GM19043 (cell line): ENCODE results near the gene OGDH.
"Not testable (repeated sequence)": the region's sequence is repeated elsewhere in the genome, so short reads cannot be mapped to it uniquely, and the experiment has no call there.

Source experiments
- ATAC-seq: cut with Tn5 transposase; IDR thresholded peaks from one replicate; pipeline ENCODE4 v1.9.1; 2021; ENCODE audit warnings: low read depth; ENCODE audit not compliant: unreplicated experiment

Gene OGDH

GRCh38 chr7:44698046-44698580 is 91.7 kb downstream of the OGDH start:
- no peak for ATAC-seq

GRCh38 chr7:44699598-44699997 is 93.2 kb downstream of the OGDH start:
- ATAC-seq, result not testable (repeated sequence)

- no peak for ATAC-seq
These were observed 93.9 kb downstream of the OGDH start for GRCh38 chr7:44700322-44700721.

- ATAC-seq, result not testable (repeated sequence)
These were observed 97.0 kb downstream of the OGDH start for GRCh38 chr7:44703391-44703790.

DNA sequence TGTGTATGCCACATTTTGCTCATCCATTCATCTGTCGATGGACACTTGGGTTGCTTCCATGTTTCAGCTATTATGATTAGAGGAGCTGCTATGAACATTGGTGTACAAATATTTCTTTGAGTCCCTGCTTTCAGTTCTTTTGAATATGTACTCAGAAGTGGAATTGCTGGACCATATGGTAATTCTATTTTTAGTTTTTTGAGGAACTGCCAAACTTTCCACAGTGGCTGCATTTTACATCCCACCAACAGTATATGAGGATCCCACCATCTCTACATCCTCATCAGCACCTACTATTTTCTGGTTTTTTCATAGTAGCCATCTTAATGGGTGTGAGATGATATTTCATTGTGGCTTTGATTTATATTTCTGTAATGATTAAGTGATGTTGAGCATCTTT is 97.5 kb downstream of the OGDH start:
- no peak for ATAC-seq

DNA sequence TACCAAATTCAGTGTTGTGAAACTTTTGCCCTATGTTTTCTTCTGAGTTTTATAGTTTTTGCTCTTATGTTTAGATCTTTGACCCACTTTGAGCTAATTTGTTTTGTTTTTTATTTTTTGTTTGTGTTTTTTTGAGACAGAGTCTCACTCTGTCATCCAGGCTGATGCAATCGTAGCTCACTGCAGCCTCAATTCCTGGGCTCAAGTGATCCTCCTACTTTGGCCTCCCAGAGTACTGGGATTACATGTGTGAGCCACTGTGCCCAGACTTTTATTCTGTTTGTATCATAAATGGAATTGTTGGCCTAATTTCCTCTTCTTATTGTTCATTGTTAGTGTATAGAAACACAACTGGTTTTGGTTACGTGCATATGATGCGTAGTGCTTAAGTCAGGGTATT is 99.0 kb downstream of the OGDH start:
- no peak for ATAC-seq

GRCh38 chr7:44706788-44707557 is 100.5 kb downstream of the OGDH start:
- ATAC-seq, result no peak

DNA sequence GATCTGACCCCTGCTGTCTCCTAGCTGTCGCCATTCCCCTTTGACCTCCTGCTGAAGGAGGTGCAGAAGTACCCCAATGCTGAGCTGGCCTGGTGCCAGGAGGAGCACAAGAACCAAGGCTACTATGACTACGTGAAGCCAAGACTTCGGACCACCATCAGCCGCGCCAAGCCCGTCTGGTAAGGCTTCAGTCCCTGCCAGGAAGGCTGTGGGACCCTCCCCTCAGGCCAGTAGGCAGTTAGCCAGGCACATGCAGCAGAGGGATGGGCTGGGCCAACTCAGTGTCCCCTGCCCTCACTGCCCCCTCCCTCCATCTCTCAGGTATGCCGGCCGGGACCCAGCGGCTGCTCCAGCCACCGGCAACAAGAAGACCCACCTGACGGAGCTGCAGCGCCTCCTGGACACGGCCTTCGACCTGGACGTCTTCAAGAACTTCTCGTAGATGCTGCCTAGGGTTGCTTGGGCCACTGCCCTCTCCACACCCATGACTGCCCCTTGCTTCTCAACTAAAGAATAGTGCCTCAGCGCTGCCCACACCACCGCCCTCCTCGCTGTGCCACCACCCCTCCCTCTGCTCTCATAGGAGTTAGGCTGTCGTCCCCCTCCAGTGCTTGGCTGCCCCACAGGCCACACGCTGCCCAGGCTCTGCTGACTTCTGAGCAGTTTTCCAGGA is 101.3 kb downstream of the OGDH start:
- no peak for ATAC-seq

GRCh38 chr7:44709011-44709915 is 102.8 kb downstream of the OGDH start:
- no peak for ATAC-seq

- no peak for ATAC-seq
These were observed 103.6 kb downstream of the OGDH start for GRCh38 chr7:44709945-44710596.

DNA sequence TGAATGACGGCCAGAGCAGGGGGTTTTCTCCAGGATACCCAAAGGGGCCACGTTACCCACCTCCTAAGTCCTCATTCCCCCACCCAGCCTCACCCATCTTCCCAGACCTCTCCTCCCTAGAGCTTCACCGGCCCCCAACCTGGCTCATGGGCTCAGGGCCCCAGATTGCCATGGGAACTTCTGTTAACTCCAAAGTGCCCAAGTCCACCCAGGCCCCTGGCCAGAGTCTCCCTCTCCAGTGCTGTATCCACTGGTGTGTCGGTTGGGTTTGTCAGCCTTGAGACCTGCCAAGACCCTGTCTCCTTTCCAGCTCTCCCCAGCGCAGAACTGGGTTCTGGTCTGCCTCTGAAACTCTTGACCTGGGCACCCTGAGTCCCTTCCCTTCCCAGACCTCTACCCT is 105.1 kb downstream of the OGDH start:
- no peak for ATAC-seq

- no peak for ATAC-seq
These were observed 105.6 kb downstream of the OGDH start for GRCh38 chr7:44712012-44712411.

GRCh38 chr7:44713141-44713540 is 106.7 kb downstream of the OGDH start:
- no peak for ATAC-seq

DNA sequence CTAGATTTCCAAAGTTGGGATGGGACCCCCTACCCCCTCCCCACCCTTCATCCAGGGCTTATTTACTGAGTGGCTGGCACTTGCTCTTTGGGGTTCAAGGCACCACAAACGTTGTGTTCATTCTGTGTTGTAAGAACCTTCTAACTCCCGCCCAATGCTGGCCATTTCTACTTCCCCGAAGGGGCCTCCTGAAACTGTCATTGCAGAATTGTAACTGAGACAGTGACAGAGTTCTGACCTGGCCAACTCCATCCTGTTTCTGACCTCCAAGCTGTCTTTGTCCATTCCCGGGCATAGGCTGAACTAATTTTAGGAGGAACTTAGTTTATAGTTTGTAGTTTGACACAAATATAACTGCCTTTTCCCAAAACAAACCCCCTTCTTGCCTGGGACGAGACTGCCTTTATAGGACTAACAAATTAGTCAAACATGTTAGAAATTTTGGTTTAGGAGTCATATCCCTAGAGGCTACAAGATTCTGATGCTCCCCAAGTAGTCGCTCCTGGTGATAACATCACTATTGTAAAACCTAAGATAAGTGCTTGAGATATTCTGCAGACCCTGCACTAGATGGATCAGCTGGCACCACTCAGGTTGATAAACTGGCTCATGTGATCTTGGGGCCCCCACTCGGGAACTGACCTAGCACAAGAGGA is 107.4 kb downstream of the OGDH start:
- no peak for ATAC-seq

DNA sequence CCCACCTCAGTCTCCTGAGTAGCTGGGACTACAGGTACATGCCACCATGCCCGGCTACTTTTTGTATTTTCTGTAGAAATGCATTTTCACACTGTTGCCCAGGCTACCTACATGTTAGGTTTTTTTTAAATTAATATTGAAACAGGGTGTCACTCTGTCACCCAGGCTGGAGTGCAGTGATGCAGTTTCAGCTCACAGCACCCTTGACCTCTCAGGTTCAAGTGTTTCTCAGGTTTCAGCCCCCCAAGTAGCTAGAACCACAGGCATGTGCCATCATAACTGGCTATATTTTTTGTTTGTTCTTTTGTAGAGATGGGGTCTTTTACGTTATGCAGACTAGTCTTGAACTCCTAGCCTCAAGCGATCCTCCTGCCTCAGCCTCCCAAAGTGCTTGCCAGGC is 109.8 kb downstream of the OGDH start:
- ATAC-seq, result no peak

GRCh38 chr7:44720301-44720700 is 113.9 kb downstream of the OGDH start:
- ATAC-seq, result no peak

- ATAC-seq, result no peak
These were observed 117.8 kb downstream of the OGDH start for GRCh38 chr7:44724276-44724675.

DNA sequence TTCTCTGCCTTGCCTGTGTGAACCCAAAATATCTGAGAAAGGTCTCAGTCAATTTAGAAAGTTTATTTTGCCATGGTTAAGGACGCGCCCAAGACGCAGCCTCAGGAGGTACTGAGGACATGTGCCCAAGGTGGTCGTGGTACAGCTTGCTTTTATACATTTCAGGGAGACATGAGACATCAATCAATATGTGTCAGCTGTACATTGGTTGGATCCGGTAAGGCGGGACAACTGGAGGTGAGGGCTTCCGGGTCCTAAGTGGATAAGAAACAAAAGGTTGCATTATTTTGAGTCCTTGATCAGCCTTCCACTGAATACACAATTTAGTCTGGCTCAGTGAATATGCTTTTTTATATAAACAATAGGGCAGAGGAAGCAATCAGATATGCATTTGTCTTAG is 119.8 kb downstream of the OGDH start:
- ATAC-seq, result not testable (repeated sequence)

DNA sequence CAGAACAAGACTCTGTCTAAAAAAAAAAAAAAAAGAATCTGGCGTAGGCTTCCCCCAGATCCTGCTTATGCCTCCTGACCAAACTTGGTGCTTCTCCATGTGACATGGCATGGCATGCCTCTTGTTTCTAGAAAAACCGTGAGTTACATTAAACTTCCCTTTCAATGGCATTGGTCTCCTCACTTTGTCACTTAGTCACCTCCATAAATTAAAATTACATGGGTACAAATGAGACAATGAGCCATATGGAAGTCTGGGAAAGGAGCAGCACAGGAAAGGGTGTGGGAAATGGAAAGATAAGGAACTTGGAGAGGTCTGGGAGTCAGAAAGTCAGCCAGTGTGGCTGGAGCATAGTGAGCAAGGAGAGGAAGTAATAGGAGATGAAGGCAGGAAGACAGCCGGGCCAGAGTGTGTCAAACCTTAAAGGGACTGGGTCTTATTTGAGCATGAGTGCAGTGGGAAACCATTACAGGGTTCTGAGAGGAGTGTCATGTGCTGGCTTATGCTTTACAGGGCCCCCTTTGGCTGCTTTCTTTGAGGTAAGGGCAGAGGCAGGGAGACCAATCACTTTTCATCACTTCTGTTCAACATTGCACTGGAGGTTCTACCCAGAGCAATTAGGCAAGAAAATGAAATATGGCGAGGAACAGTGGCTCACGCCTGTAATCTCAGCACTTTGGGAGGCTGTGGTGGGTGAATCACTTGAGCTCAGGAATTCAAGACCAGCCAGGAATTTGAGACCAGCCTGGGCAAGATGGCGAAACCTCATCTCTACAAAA is 120.9 kb downstream of the OGDH start:
- no peak for ATAC-seq
